ENCODE data around the gene TRO.

The TRO gene

GRCh38 chrX:54931107-54931506 is 10.5 kb downstream of the TRO start:
- Histone ChIP-seq H3K4me3 (IDR thresholded peaks at IDR 0.05; ENCODE audit: insufficient read depth, low read depth, low read length) (no peak overlapping the region), H3K9ac (no peak overlapping the region), H3K4me1 (ENCODE audit: low read depth, poor library complexity, severe bottlenecking) (no peaks in the 10 kb centered on the region), H4K20me1 (ENCODE audit: insufficient read depth) (no peaks in the 10 kb centered on the region), H3K36me3 (ENCODE audit: insufficient read depth) (no peaks in the 10 kb centered on the region), H3K79me2 (ENCODE audit: insufficient read depth, low read depth) (no peaks in the 10 kb centered on the region), H3K27ac (no peak overlapping the region), H3K4me2 (no peak overlapping the region), H3K27me3 (ENCODE audit: insufficient read depth, low read depth) (no peaks in the 10 kb centered on the region), H2AFZ (ENCODE audit: low read depth) (no peak overlapping the region)
- TF ChIP-seq CTCF (conservative IDR thresholded peaks at IDR 0.05; ENCODE audit: low read depth, low read length) = no peak

- H3K27ac ChIP-seq = no peak overlapping the region
- H4K20me1 ChIP-seq (ENCODE audit: insufficient read depth) = no peaks in the 10 kb centered on the region
- no peak overlapping the region for H3K4me3 ChIP-seq (IDR thresholded peaks at IDR 0.05; ENCODE audit: insufficient read depth, low read depth, low read length)
- no peak overlapping the region for H3K9ac ChIP-seq
- no peaks in the 10 kb centered on the region for H3K27me3 ChIP-seq (ENCODE audit: insufficient read depth, low read depth)
- H3K79me2 ChIP-seq (ENCODE audit: insufficient read depth, low read depth) = no peaks in the 10 kb centered on the region
- no peaks in the 10 kb centered on the region for H3K4me1 ChIP-seq (ENCODE audit: low read depth, poor library complexity, severe bottlenecking)
- no peak for TF ChIP-seq CTCF (conservative IDR thresholded peaks at IDR 0.05; ENCODE audit: low read depth, low read length)
- H3K4me2 ChIP-seq = no peak overlapping the region
- no peaks in the 10 kb centered on the region for H3K36me3 ChIP-seq (ENCODE audit: insufficient read depth)
- H2AFZ ChIP-seq (ENCODE audit: low read depth) = no peak overlapping the region
These were observed 12.7 kb downstream of the TRO start for GRCh38 chrX:54933150-54933826.

- Histone ChIP-seq H3K4me3 (IDR thresholded peaks at IDR 0.05; ENCODE audit: insufficient read depth, low read depth, low read length) (no peak overlapping the region), H3K27me3 (ENCODE audit: insufficient read depth, low read depth) (no peaks in the 10 kb centered on the region), H3K27ac (no peak overlapping the region), H3K79me2 (ENCODE audit: insufficient read depth, low read depth) (no peaks in the 10 kb centered on the region), H3K9ac (no peak overlapping the region), H4K20me1 (ENCODE audit: insufficient read depth) (no peaks in the 10 kb centered on the region), H3K4me2 (no peak overlapping the region), H3K36me3 (ENCODE audit: insufficient read depth) (no peaks in the 10 kb centered on the region), H3K4me1 (ENCODE audit: low read depth, poor library complexity, severe bottlenecking) (no peaks in the 10 kb centered on the region), H2AFZ (ENCODE audit: low read depth) (no peak overlapping the region)
- TF ChIP-seq CTCF (conservative IDR thresholded peaks at IDR 0.05; ENCODE audit: low read depth, low read length) = no peak
These were observed 13.4 kb downstream of the TRO start for GRCh38 chrX:54934058-54934457.

- Histone ChIP-seq H2AFZ (ENCODE audit: low read depth) (no peak overlapping the region), H3K9ac (no peak overlapping the region), H3K4me1 (ENCODE audit: low read depth, poor library complexity, severe bottlenecking) (no peaks in the 10 kb centered on the region), H3K27ac (no peak overlapping the region), H3K36me3 (ENCODE audit: insufficient read depth) (no peaks in the 10 kb centered on the region), H3K4me2 (no peak overlapping the region), H3K4me3 (IDR thresholded peaks at IDR 0.05; ENCODE audit: insufficient read depth, low read depth, low read length) (no peak overlapping the region), H3K27me3 (ENCODE audit: insufficient read depth, low read depth) (no peaks in the 10 kb centered on the region), H4K20me1 (ENCODE audit: insufficient read depth) (no peaks in the 10 kb centered on the region), H3K79me2 (ENCODE audit: insufficient read depth, low read depth) (no peaks in the 10 kb centered on the region)
- TF ChIP-seq CTCF (conservative IDR thresholded peaks at IDR 0.05; ENCODE audit: low read depth, low read length) = no peak
These were observed 14.3 kb downstream of the TRO start for GRCh38 chrX:54934890-54935289.

All from KMS-11 (cell line).